ENCODE measurements around the gene LRPAP1. TPM values are rescaled to one million over a fixed set of nuclear protein-coding genes. Genes with fewer than 3 reads are reported as not detected.

The LRPAP1 gene
- total RNA-seq, 1 donor from 2014 or later: 147 TPM

DNA sequence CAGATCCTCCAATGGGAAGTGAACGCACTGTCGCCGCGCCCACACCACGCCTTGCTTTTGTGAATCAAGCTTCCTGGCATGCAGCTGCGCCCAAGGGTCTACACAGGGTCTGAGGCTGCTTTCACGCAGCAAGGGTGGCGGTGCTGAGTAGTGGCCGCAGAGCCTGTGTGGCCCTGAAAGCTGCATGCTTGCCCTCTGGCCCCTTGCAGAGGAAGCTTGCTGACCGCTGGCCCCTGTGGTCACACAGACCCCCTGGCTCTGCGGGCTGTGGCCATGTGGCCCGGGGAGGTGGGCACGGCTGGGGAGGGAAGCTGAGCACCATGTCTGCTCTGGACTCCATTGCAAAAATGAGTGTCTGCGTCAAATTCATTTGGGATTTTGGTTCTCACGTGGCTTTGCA, 60.3 kb downstream of the LRPAP1 start:
- Histone ChIP-seq H3K4me3 (ENCODE audit: low read depth, low read length) (no peak overlapping the region), H3K36me3 (ENCODE audit: control insufficient read depth, insufficient read depth, low read length) (no peaks in the 10 kb centered on the region), H3K27me3 (ENCODE audit: control insufficient read depth, insufficient read depth, low read length) (peaks cover 10% of the 10 kb centered on the region)
- no peak for DNase-seq (ENCODE audit: low read depth)
- TF ChIP-seq, protein P1, sequence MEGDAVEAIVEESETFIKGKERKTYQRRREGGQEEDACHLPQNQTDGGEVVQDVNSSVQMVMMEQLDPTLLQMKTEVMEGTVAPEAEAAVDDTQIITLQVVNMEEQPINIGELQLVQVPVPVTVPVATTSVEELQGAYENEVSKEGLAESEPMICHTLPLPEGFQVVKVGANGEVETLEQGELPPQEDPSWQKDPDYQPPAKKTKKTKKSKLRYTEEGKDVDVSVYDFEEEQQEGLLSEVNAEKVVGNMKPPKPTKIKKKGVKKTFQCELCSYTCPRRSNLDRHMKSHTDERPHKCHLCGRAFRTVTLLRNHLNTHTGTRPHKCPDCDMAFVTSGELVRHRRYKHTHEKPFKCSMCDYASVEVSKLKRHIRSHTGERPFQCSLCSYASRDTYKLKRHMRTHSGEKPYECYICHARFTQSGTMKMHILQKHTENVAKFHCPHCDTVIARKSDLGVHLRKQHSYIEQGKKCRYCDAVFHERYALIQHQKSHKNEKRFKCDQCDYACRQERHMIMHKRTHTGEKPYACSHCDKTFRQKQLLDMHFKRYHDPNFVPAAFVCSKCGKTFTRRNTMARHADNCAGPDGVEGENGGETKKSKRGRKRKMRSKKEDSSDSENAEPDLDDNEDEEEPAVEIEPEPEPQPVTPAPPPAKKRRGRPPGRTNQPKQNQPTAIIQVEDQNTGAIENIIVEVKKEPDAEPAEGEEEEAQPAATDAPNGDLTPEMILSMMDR (IDR thresholded peaks at IDR 0.05; ENCODE audit: insufficient read depth, low read length, poor library complexity, severe bottlenecking): no peak

DNA sequence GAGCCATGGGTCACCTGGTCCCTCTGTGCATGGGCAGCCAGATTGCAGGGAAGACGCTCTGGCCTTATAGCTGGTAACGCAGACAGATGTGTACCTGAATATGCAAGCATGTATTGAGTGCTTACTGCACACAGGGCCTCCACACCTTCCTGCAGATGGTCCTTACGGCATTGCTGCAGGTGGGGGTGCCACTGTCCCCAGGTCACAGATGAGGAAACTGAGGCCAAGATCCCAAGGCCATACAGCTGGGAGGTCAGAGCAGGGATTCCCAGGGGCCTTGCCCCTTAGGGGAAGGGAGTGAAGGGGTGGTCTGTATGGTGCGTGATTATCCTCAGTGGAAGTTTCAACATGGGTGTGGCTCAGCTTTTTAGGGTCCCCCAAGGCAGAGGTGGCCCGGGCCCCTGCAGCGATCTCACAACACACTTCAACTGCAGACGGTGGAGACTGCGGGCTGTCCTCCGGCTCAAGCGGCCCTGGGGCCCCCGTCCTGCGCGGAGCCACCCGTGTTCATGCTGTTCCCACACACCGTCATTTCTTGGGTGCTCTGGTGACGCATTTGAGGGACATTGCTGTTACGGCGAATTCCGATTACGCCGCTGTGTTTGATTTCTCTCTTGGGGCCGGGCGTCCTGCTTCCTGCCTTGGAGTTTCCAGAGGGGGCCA, 61.0 kb downstream of the LRPAP1 start:
- TF ChIP-seq, protein P1 (IDR thresholded peaks at IDR 0.05; ENCODE audit: insufficient read depth, low read length, poor library complexity, severe bottlenecking): no peak
- no peak for DNase-seq (ENCODE audit: low read depth)
- H3K27me3 ChIP-seq (ENCODE audit: control insufficient read depth, insufficient read depth, low read length): peaks cover 13% of the 10 kb centered on the region
- H3K36me3 ChIP-seq (ENCODE audit: control insufficient read depth, insufficient read depth, low read length): no peaks in the 10 kb centered on the region
- no peak overlapping the region for H3K4me3 ChIP-seq (ENCODE audit: low read depth, low read length)

DNA sequence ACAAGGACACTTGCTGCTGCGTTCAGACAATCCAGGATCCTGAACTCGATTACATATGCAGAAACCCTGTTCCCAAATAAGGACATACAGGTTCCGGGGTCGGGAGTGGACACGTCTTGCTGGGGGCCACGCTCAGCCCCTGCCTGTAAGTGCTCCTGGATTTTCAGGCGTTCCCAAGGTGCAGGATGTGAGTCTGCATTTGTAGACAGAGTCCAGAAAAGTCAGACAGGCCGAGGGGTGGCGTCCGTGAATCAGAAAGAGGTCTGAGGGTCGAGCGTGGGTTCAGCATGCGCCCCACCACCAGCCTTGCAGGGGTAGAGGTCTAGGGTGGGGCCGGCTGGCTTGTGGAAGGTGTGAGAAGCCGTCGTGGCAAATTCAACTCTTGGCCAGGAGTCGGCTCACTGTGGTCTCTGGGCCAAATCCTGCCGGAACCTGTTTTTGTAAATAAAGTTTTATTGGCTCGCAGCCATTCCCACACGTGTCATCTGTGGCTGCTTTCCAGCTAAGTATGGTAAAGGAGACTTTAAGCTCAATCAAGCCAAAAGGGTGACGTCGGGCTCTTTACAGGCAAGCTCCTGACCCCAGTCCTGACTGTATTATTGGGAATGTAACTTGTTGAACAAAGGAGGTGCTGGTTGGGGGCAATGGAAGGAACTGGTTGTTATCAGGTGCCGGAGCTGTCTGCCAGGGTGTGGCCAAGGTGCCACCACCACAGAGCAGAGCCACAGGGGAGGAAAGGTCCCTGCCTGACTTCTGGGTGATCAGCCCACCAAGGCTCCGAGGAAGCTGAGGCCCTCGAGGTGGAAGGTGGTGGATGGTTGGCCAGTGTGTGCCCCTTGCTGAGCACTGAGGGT, 61.8 kb downstream of the LRPAP1 start:
- H3K4me3 ChIP-seq (ENCODE audit: low read depth, low read length): no peak overlapping the region
- H3K36me3 ChIP-seq (ENCODE audit: control insufficient read depth, insufficient read depth, low read length): no peaks in the 10 kb centered on the region
- TF ChIP-seq, protein P1 (IDR thresholded peaks at IDR 0.05; ENCODE audit: insufficient read depth, low read length, poor library complexity, severe bottlenecking): no peak
- no peak for DNase-seq (ENCODE audit: low read depth)
- H3K27me3 ChIP-seq (ENCODE audit: control insufficient read depth, insufficient read depth, low read length): peaks cover 13% of the 10 kb centered on the region

DNA sequence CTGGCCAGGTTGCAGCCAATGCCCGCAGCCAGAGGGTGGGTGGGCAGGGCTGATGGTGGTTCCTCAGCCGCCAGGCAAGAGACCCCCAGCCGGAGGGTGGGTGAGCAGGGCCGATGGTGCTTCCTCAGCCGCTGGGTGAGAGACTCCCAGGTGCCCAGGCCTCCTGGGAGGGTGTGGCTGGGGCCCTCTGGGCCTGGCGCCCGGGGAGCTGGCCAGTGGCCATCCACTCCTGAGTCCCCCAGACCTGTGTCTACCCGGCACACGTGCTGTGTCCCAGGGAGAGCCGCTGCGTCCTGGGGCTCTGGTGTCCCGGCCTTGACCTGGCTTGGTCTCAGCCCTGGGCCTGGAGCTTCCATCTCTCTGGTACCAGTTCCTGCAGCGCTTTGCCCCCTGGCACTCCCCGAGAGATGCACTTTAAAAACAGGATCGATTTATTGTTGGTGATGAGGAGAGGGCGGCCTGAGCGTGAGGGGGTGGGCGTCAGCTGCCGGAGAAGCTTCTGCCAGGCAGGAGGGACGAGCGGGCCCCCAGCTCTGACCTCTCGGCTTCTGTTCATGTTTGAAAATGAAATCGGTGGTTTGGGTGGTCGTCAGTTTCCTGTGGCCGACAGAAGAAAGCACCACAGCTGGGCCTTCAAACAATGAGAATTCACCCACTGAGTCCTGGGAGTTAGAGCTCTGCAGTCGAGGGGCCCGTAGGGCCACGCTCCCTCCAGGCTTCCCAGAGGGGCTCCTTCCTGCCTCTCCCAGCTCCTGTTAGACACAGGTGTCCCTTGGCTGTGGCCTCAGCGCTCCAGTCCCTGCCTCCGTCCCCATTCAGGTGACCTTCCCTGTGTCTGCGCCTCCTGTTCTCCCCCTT, 62.6 kb downstream of the LRPAP1 start:
- Histone ChIP-seq H3K4me3 (ENCODE audit: low read depth, low read length) (no peak overlapping the region), H3K27me3 (ENCODE audit: control insufficient read depth, insufficient read depth, low read length) (peaks cover 15% of the 10 kb centered on the region), H3K36me3 (ENCODE audit: control insufficient read depth, insufficient read depth, low read length) (no peaks in the 10 kb centered on the region)
- TF ChIP-seq, protein P1 (IDR thresholded peaks at IDR 0.05; ENCODE audit: insufficient read depth, low read length, poor library complexity, severe bottlenecking): no peak
- no peak for DNase-seq (ENCODE audit: low read depth)

DNA sequence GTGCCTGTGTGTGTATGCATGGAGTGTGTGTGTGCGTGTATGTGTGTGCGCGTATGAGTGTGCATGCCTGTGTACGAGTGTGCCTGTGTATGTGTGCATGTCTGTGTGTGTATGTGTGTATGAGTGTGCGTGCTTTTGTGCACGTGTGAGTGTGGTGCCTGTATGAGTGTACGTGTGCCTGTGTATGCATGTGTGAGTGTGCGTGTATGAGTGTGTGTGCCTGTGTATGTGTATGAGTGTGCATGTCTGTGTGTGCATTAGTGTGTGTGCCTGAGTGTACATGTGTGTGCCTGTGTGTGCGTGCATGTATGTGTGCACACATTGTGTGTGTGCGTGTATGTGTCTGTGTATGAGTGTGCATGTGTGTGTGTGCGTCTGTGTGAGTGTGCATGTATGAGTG, 63.4 kb downstream of the LRPAP1 start:
- DNase-seq (ENCODE audit: low read depth): no peak
- Histone ChIP-seq H3K27me3 (ENCODE audit: control insufficient read depth, insufficient read depth, low read length) (peaks cover 21% of the 10 kb centered on the region), H3K36me3 (ENCODE audit: control insufficient read depth, insufficient read depth, low read length) (no peaks in the 10 kb centered on the region), H3K4me3 (ENCODE audit: low read depth, low read length) (no peak overlapping the region)
- TF ChIP-seq, protein P1 (IDR thresholded peaks at IDR 0.05; ENCODE audit: insufficient read depth, low read length, poor library complexity, severe bottlenecking): no peak
